Esophagus muscularis mucosa (tissue), 3 donors: ENCODE data around the gene HPS3.

Experiments used
- POLR2A ChIP-seq: fragments of 450-650 bp; IDR thresholded peaks from one replicate; pipeline ENCODE4 v1.6.1; 2017; ENCODE audit warnings: antibody characterized with exemption, moderate library complexity, mild to moderate bottlenecking, low read depth
- POLR2AphosphoS5 ChIP-seq, 2 donors: sonication (generic); formaldehyde crosslinking; IDR thresholded peaks; one replicate each; pipeline ENCODE4 v1.6.1; 2017; ENCODE audit warnings: antibody characterized with exemption in 2 of 2
- TF ChIP-seq, protein P1 (sequence below), 3 experiments: fragments of 200-600 bp in 2 of 3; fragments of 450-650 bp in 1 of 3; sonication (generic) in 2 of 3; IDR thresholded peaks; one replicate each; pipeline ENCODE4 v1.5.1; 2017 to 2019; ENCODE audit warnings: antibody characterized with exemption in 3 of 3, mild to moderate bottlenecking in 2 of 3, moderate library complexity in 1 of 3

- TF ChIP-seq, protein P1, sequence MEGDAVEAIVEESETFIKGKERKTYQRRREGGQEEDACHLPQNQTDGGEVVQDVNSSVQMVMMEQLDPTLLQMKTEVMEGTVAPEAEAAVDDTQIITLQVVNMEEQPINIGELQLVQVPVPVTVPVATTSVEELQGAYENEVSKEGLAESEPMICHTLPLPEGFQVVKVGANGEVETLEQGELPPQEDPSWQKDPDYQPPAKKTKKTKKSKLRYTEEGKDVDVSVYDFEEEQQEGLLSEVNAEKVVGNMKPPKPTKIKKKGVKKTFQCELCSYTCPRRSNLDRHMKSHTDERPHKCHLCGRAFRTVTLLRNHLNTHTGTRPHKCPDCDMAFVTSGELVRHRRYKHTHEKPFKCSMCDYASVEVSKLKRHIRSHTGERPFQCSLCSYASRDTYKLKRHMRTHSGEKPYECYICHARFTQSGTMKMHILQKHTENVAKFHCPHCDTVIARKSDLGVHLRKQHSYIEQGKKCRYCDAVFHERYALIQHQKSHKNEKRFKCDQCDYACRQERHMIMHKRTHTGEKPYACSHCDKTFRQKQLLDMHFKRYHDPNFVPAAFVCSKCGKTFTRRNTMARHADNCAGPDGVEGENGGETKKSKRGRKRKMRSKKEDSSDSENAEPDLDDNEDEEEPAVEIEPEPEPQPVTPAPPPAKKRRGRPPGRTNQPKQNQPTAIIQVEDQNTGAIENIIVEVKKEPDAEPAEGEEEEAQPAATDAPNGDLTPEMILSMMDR (IDR thresholded peaks at IDR 0.05), result no peak
- no peak for TF ChIP-seq POLR2A
- TF ChIP-seq POLR2AphosphoS5 (IDR thresholded peaks at IDR 0.05), result no peak
Measured at GRCh38 chr3:149177122-149177521, 47.7 kb downstream of the HPS3 start.
